ENCODE data around the gene TMEM269. TPM values are rescaled to one million over a fixed set of nuclear protein-coding genes. Genes with fewer than 3 reads are reported as not detected.
"Not testable (repeated sequence)": the region's sequence is repeated elsewhere in the genome, so short reads cannot be mapped to it uniquely, and the experiment has no call there.

TMEM269 gene
- total RNA-seq, 1 donor from 2014 or later: under 0.01 TPM

DNA sequence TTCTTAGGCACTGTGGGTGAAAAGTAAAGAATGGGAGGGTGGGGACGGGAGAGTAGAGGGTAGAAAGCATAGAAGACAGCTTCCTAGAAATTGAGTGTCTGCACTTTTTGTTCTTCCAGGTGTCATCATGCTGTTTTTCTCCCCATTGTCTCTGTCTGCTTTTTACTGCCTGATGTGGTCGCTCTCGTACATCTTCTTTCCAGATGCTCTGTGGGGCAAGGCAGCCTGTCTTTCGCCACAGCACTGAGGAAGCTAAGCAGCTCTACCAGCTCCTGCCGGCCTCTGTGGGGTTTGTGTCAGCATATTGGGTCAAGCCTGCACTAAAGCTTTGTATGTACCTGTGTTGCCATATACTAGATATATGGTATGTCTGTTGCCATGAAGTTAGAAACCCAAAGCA lies 13.2 kb downstream of the TMEM269 start:
- Histone ChIP-seq H3K4me3 (ENCODE audit: low read depth, low read length) (no peak overlapping the region), H3K27me3 (ENCODE audit: control insufficient read depth, insufficient read depth, low read length) (no peaks in the 10 kb centered on the region), H3K36me3 (ENCODE audit: control insufficient read depth, insufficient read depth, low read length) (no peaks in the 10 kb centered on the region)
- TF ChIP-seq, protein P1, sequence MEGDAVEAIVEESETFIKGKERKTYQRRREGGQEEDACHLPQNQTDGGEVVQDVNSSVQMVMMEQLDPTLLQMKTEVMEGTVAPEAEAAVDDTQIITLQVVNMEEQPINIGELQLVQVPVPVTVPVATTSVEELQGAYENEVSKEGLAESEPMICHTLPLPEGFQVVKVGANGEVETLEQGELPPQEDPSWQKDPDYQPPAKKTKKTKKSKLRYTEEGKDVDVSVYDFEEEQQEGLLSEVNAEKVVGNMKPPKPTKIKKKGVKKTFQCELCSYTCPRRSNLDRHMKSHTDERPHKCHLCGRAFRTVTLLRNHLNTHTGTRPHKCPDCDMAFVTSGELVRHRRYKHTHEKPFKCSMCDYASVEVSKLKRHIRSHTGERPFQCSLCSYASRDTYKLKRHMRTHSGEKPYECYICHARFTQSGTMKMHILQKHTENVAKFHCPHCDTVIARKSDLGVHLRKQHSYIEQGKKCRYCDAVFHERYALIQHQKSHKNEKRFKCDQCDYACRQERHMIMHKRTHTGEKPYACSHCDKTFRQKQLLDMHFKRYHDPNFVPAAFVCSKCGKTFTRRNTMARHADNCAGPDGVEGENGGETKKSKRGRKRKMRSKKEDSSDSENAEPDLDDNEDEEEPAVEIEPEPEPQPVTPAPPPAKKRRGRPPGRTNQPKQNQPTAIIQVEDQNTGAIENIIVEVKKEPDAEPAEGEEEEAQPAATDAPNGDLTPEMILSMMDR (IDR thresholded peaks at IDR 0.05; ENCODE audit: insufficient read depth, low read length, severe bottlenecking): no peak
- FAIRE-seq: no peak
- DNase-seq (ENCODE audit: low read depth): no peak

DNA sequence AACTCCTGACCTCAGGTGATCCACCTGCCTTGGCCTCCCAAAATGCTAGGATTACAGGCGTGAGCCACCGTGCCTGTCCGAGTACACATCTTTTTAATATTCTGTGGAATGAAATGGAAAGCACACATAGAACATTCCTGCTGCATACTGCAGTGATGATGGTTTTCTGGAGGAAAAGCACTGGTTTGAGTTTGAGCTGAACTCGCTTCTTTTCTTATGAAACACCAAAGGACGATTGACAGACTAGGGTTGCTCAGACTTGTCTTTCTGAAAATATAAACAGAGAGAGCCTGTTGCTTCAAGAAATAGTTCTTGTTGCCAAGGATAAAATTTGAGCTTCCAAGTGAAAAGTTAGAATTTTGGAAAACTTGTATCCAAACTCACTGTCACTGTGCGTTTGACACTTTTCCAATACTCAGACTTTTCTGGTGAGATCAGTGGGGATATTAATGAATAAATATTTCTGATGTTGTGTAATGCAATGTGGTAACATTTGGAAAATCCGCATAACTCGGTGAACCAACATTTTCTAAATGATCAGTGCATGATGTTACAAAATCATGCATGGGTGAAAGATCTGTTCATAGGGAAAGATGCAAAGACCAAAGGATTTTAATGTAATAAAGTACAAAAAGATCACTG lies 17.2 kb downstream of the TMEM269 start:
- TF ChIP-seq, protein P1 (IDR thresholded peaks at IDR 0.05; ENCODE audit: insufficient read depth, low read length, severe bottlenecking): no peak
- DNase-seq (ENCODE audit: low read depth) (no peak), FAIRE-seq (no peak)
- H3K27me3 ChIP-seq (ENCODE audit: control insufficient read depth, insufficient read depth, low read length): no peaks in the 10 kb centered on the region
- no peaks in the 10 kb centered on the region for H3K36me3 ChIP-seq (ENCODE audit: control insufficient read depth, insufficient read depth, low read length)
- H3K4me3 ChIP-seq (ENCODE audit: low read depth, low read length): no peak overlapping the region

DNA sequence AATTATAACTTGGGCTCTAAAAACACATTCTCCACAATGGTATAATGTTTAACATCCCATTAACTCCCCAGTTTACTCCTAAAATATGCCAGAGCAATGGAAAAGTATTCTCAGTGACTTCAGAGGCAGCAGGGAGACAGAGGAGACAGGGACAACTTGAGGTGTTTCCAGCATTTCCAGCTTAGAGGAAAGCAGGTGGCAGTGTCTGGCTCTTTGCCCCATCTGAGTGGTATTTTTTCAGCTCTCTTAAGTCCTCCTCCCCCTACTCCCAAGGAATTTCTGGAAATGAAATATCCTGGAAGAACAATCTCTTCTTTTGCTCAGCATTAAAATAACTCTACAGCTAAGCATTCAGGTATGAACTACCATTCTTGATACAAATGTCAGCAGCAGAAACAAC lies 21.4 kb downstream of the TMEM269 start:
- no peaks in the 10 kb centered on the region for H3K27me3 ChIP-seq (ENCODE audit: control insufficient read depth, insufficient read depth, low read length)
- DNase-seq (ENCODE audit: low read depth) (no peak), FAIRE-seq (no peak)
- no peak overlapping the region for H3K4me3 ChIP-seq (ENCODE audit: low read depth, low read length)
- no peaks in the 10 kb centered on the region for H3K36me3 ChIP-seq (ENCODE audit: control insufficient read depth, insufficient read depth, low read length)
- TF ChIP-seq, protein P1 (IDR thresholded peaks at IDR 0.05; ENCODE audit: insufficient read depth, low read length, severe bottlenecking): no peak

DNA sequence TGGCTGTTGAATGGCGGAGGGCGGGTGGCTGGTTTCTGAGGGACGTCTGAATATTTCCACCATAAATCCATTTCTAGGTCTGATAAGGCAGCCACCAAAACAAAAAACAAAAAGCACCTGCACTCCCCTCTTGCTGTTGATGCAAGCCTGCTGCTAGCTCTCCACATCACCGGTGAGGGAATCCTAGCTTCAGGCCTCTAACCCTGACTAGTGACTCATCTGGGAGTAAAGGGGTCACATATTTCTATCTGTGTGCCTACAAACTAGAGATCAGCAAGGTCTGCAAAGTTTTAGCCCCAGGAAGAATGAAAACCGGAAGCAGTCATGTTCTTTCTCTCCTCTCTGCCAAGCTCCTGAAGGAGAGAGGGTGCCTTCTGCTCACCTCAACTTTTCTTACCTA lies 21.8 kb downstream of the TMEM269 start:
- H3K36me3 ChIP-seq (ENCODE audit: control insufficient read depth, insufficient read depth, low read length): no peaks in the 10 kb centered on the region
- no peak overlapping the region for H3K4me3 ChIP-seq (ENCODE audit: low read depth, low read length)
- DNase-seq (ENCODE audit: low read depth): no peak
- FAIRE-seq: no peak
- no peaks in the 10 kb centered on the region for H3K27me3 ChIP-seq (ENCODE audit: control insufficient read depth, insufficient read depth, low read length)
- TF ChIP-seq, protein P1 (IDR thresholded peaks at IDR 0.05; ENCODE audit: insufficient read depth, low read length, severe bottlenecking): no peak

DNA sequence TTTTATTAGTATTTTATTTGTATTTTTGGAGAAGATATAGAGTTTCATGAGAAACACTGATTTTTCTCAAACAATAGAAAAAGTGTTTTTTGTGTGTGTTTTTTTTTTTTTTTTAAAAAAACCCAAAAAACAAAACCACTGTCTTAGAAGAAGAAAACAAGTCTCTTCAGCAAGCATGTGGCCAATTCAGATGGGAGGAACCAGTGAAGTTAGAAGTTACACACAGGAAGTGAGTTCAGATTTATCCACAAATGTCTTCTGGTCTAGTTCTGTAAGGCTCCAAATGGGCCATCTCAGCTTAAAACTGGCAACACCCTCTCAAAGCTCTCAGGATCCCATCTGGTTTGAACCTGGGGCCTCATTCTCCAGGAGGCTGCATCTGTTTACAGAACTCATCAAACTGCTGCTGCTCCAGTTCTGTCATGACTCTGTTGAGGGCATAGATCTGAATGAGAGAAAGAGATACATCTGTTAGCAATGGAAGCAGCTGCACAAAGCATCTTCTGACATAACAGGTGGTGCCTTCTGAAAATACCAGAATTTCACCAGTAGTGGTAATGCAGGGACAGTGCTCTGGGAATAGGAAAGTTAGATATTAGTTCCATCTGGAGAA lies 22.4 kb downstream of the TMEM269 start:
- DNase-seq (ENCODE audit: low read depth) (no peak), FAIRE-seq (no peak)
- no peaks in the 10 kb centered on the region for H3K36me3 ChIP-seq (ENCODE audit: control insufficient read depth, insufficient read depth, low read length)
- TF ChIP-seq, protein P1 (IDR thresholded peaks at IDR 0.05; ENCODE audit: insufficient read depth, low read length, severe bottlenecking): no peak
- no peaks in the 10 kb centered on the region for H3K27me3 ChIP-seq (ENCODE audit: control insufficient read depth, insufficient read depth, low read length)
- no peak overlapping the region for H3K4me3 ChIP-seq (ENCODE audit: low read depth, low read length)

DNA sequence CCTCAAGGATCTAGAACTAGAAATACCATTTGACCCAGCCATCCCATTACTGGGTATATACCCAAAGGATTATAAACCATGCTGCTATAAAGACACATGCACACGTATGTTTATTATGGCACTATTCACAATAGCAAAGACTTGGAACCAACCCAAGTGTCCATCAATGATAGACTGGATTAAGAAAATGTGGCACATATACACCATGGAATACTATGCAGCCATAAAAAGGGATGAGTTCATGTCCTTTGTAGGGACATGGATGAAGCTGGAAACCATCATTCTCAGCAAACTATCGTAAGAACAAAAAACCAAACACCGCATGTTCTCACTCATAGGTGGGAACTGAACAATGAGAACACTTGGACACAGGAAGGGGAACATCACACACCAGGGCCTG lies 30.0 kb downstream of the TMEM269 start:
- not testable (repeated sequence) for DNase-seq (ENCODE audit: low read depth); H3K27me3 ChIP-seq (ENCODE audit: control insufficient read depth, insufficient read depth, low read length); FAIRE-seq; H3K36me3 ChIP-seq (ENCODE audit: control insufficient read depth, insufficient read depth, low read length); H3K4me3 ChIP-seq (ENCODE audit: low read depth, low read length)
